ENCODE measurements around the gene RAD17. TPM values are rescaled to one million over a fixed set of nuclear protein-coding genes. Genes with fewer than 3 reads are reported as not detected.
"Not testable (repeated sequence)": the region's sequence is repeated elsewhere in the genome, so short reads cannot be mapped to it uniquely, and the experiment has no call there.

The RAD17 gene, protein sequence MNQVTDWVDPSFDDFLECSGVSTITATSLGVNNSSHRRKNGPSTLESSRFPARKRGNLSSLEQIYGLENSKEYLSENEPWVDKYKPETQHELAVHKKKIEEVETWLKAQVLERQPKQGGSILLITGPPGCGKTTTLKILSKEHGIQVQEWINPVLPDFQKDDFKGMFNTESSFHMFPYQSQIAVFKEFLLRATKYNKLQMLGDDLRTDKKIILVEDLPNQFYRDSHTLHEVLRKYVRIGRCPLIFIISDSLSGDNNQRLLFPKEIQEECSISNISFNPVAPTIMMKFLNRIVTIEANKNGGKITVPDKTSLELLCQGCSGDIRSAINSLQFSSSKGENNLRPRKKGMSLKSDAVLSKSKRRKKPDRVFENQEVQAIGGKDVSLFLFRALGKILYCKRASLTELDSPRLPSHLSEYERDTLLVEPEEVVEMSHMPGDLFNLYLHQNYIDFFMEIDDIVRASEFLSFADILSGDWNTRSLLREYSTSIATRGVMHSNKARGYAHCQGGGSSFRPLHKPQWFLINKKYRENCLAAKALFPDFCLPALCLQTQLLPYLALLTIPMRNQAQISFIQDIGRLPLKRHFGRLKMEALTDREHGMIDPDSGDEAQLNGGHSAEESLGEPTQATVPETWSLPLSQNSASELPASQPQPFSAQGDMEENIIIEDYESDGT
- total RNA-seq (23.3 TPM), polyA plus RNA-seq (10 to 100 TPM; 16.5 to 23.2 (median 18.9) TPM)

DNA sequence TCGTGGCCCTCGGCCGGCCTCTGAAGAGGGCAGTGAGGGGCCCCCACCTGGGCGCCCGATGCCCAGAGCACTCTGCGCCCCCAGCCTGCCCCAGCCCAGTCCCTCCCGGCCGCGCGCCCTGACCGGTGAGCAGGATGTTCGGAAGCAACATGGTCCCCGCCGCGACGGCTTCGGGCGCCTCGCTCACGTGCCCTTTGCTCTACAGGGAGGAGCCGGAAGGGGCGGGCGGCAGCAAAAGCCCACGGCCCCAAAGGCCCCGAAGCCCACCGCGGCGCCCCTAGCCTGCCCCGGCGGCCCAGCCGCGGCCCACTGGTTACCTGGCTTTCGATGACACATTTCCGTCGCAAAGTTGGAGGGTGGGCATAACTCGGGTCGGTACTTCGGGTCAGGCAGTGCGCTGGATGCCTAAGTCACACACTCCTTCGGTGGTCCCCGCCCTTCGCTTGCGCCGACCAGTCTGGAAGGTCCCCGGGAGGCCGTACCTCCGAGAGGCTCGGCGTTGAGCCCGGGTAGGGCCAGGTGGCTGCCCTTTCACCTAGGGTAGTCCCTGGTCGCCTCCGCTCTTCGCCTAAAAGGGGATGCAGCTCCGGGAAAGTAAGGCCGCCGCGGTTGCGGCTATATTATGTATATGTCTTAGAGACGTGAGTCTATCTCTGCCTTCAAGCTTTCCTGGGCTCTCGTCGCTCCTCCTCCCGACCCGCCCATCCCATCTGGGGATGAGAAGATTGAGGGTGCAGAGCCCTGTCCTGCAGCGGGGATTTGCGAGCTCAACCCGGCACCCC lies at the start of gene RAD17, which contains the start of the genes AK6 and TAF9:
TSS of gene RAD17 (plus strand) at position 479 of the 782 bp plus-strand sequence. CDS start 2,391 bp downstream, outside the sequence.
TSS of gene AK6 (minus strand) at position 181 of the 782 bp plus-strand sequence. CDS start at position 151, 30 bp downstream.
TSS of gene TAF9 (minus strand) at position 181 of the 782 bp plus-strand sequence. CDS start 3,783 bp downstream, outside the sequence.
- H3K36me3 Mint-ChIP-seq, result peaks cover 20% of the 10 kb centered on the region
- ATAC-seq (ENCODE audit: low read depth in 2 of 2), result peak; percentile 93 to 94

DNA sequence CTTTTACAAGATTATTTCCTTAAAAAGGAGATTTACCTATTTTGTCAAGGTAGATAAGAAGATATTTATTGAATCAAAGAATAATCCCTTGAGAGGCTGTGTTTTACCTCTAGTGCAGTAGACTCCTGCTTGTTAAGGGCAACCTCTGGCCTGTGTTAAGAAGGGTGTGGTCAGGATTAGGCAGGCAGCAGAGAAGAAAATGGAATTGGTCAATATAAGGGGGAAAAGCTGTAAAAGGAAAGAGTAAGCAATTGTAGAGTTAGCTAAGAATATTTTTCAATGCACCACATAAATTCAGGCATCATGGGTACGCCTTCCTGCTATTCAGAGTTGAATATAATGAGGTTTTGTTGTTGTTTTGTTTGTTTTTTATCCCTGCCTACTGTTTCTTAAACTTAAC lies 43.3 kb upstream of the RAD17 start:
- Mint-ChIP-seq H3K9me3 (peaks cover 0 to 1% (median 0%) of the 10 kb centered on the region in 7 donors), H3K4me3 (no peak overlapping the region), H3K36me3 (peaks cover 11% of the 10 kb centered on the region), H3K4me1 (peaks cover 0 to 5% (median 4%) of the 10 kb centered on the region in 4 donors), H3K27me3 (no peaks in the 10 kb centered on the region), H3K27ac (peak overlapping the region in 1 of 3 donors; percentile 39)
- H3K4me3 ChIP-seq (ENCODE audit: low read depth, low read length), result no peak overlapping the region
- H3K9me3 ChIP-seq (ENCODE audit: control insufficient read depth in 2 of 2, low read length in 2 of 2), result no peaks in the 10 kb centered on the region
- H3K27ac ChIP-seq (ENCODE audit: insufficient read depth, low read length, poor library complexity, severe bottlenecking), result no peak overlapping the region
- H3K27me3 ChIP-seq (ENCODE audit: control insufficient read depth, insufficient read depth, low read length), result no peaks in the 10 kb centered on the region
- H3K4me1 ChIP-seq (ENCODE audit: control insufficient read depth, insufficient read depth, low read length, poor library complexity, severe bottlenecking), result no peaks in the 10 kb centered on the region
- no peak for DNase-seq
- no peaks in the 10 kb centered on the region for H3K36me3 ChIP-seq (ENCODE audit: control insufficient read depth, insufficient read depth, low read length)
- no peak for ATAC-seq (ENCODE audit: low read depth in 2 of 2)

More for the DNA sequence above, at the start of gene RAD17, which contains the start of the genes AK6 and TAF9:
- Histone ChIP-seq H3K9me3 (ENCODE audit: control insufficient read depth in 2 of 2, low read length in 2 of 2) (no peaks in the 10 kb centered on the region), H3K27me3 (ENCODE audit: control insufficient read depth, insufficient read depth, low read length) (no peaks in the 10 kb centered on the region), H3K4me3 (ENCODE audit: low read depth, low read length) (peak within 1 kb of the TSS; percentile 96), H3K4me1 (ENCODE audit: control insufficient read depth, insufficient read depth, low read length, poor library complexity, severe bottlenecking) (peaks cover 33% of the 10 kb centered on the region), H3K27ac (ENCODE audit: insufficient read depth, low read length, poor library complexity, severe bottlenecking) (peak within 1 kb of the TSS; percentile 99), H3K36me3 (ENCODE audit: control insufficient read depth, insufficient read depth, low read length) (peaks cover 22% of the 10 kb centered on the region)
- H3K9me3 Mint-ChIP-seq, result no peaks in the 10 kb centered on the region
- peak within 1 kb of the TSS; percentile 98 to 99 (median 99) for H3K27ac Mint-ChIP-seq
- no peaks in the 10 kb centered on the region for H3K27me3 Mint-ChIP-seq
- peak within 1 kb of the TSS; percentile 95 to 99 (median 97) for H3K4me3 Mint-ChIP-seq
- peak; percentile 87 to 96 (median 95) for DNase-seq
- H3K4me1 Mint-ChIP-seq, result peaks cover 29 to 69% (median 33%) of the 10 kb centered on the region in 4 donors

DNA sequence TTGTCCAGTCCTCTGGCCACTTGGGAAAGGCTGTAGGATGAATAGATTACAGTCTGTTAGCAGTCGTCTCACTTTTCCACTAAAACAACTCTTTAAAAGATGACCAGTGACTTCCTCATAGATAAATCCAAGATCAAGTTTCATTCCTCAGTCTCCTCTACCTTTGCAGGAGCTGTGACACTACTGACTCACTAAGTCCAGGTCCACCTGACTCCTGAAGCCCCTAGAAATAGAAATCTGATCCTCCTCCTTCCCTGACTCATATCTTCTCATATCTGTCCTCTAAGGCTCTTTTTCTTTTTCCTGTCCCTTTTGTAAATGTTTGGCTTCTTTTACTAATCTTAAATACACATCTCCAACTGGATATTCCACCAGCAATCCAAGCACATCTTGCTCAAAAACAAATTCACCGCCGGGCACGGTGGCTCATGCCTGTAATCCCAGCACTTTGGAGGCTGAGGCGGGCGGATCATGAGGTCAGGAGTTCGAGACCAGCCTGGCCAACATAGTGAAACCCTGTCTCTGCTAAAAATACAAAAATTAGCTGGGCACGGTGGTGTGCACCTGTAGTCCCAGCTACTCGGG lies 39.6 kb upstream of the RAD17 start:
- peak overlapping the region in 1 of 3 donors; percentile 72 for H3K27ac Mint-ChIP-seq
- Histone ChIP-seq H3K27ac (ENCODE audit: insufficient read depth, low read length, poor library complexity, severe bottlenecking) (no peak overlapping the region), H3K4me3 (ENCODE audit: low read depth, low read length) (no peak overlapping the region), H3K9me3 (ENCODE audit: control insufficient read depth in 2 of 2, low read length in 2 of 2) (no peaks in the 10 kb centered on the region), H3K27me3 (ENCODE audit: control insufficient read depth, insufficient read depth, low read length) (no peaks in the 10 kb centered on the region), H3K4me1 (ENCODE audit: control insufficient read depth, insufficient read depth, low read length, poor library complexity, severe bottlenecking) (peaks cover 7% of the 10 kb centered on the region), H3K36me3 (ENCODE audit: control insufficient read depth, insufficient read depth, low read length) (no peaks in the 10 kb centered on the region)
- peaks cover 0 to 2% (median 0%) of the 10 kb centered on the region in 7 donors for H3K9me3 Mint-ChIP-seq
- H3K27me3 Mint-ChIP-seq, result peaks cover 5% of the 10 kb centered on the region
- peaks cover 13 to 23% (median 15%) of the 10 kb centered on the region in 4 donors for H3K4me1 Mint-ChIP-seq
- peaks cover 7% of the 10 kb centered on the region for H3K36me3 Mint-ChIP-seq
- H3K4me3 Mint-ChIP-seq, result peak overlapping the region in 1 of 4 donors; percentile 28
- ATAC-seq (ENCODE audit: low read depth in 2 of 2), result no peak
- DNase-seq, result no peak

DNA sequence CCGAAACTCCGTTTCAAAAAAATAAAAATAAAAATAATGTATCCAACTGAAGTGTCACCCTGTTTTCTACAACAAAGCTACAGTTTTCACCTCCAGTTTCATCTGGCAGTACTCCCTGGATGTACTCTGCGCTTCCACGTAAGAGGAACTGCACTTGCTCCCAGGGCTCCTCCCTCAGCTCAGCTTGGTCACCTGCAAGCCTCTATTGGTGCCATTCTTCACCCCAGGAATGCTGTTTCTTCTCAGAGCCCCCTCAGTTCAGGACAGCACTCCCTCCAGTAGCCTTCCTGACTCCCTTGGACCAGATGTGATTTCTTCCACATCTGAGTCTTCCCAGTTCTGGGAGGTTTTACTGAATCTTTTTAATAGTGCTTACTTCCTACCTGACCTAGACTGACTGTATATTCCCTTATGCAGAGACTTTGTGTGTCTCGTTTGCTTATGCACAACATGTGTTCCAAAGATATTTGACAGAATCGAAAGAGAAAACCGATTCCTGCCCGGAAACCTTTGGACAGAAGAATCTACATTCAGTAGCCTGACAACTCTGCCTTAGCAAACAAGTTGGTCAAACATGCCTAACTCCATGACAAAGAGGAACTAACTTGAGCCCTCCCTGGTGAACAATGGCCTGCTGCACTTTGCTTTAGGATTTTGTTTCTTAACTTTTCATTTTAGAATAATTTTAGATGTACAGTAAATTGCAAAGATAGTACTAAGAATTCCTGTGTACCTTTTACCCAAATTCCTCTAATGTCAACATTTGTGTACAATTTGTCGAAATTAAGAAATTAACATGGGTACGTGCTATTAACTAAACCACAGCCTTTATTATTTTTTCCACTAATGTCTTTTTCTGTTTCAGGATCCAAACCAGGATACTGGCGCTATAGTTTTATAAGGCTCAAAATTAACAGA lies 37.8 kb upstream of the RAD17 start:
- Histone ChIP-seq H3K4me1 (ENCODE audit: control insufficient read depth, insufficient read depth, low read length, poor library complexity, severe bottlenecking) (peaks cover 7% of the 10 kb centered on the region), H3K9me3 (ENCODE audit: control insufficient read depth in 2 of 2, low read length in 2 of 2) (no peaks in the 10 kb centered on the region), H3K27ac (ENCODE audit: insufficient read depth, low read length, poor library complexity, severe bottlenecking) (peak overlapping the region; percentile 77), H3K36me3 (ENCODE audit: control insufficient read depth, insufficient read depth, low read length) (no peaks in the 10 kb centered on the region), H3K4me3 (ENCODE audit: low read depth, low read length) (peak overlapping the region; percentile 87), H3K27me3 (ENCODE audit: control insufficient read depth, insufficient read depth, low read length) (no peaks in the 10 kb centered on the region)
- Mint-ChIP-seq H3K27ac (peak overlapping the region; percentile 76 to 98 (median 94)), H3K27me3 (peaks cover 5% of the 10 kb centered on the region), H3K4me3 (peak overlapping the region; percentile 87 to 96 (median 94)), H3K9me3 (peaks cover 0 to 2% (median 0%) of the 10 kb centered on the region in 7 donors), H3K4me1 (peaks cover 13 to 23% (median 18%) of the 10 kb centered on the region in 4 donors), H3K36me3 (peaks cover 7% of the 10 kb centered on the region)
- ATAC-seq (ENCODE audit: low read depth in 2 of 2) (no peak), DNase-seq (peak in 1 of 3 donors; percentile 9)

DNA sequence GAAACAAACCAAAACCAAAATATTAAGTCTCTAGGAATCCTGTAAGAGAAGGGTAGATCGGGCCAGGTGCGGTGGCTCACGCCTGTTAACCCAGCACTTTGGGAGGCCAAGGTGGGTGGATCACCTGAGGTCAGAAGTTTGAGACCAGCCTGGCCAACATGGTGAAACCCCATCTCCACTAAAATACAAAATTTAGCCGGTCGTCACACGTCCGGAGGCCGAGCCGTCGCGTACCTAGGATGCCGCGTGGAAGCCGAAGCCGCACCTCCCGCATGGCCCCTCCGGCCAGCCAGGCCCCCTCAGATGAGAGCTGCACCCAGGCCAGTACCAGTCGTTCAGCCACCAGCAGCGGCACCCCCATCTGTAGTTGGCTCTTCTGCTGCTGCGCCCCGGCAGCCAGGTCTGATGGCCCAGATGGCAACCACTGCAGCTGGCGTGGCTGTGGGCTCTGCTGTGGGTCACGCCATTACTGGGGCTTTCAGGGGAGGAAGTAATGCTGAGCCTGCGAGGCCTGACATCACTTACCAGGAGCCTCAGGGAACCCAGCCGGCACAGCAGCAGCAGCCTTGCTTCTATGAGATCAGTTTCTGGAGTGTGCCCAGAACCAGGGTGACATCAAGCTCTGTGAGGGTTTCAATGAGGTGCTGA lies 35.8 kb upstream of the RAD17 start:
- H3K36me3 Mint-ChIP-seq; H3K4me1 ChIP-seq (ENCODE audit: control insufficient read depth, insufficient read depth, low read length, poor library complexity, severe bottlenecking); H3K9me3 ChIP-seq (ENCODE audit: control insufficient read depth in 2 of 2, low read length in 2 of 2); H3K4me3 ChIP-seq (ENCODE audit: low read depth, low read length); H3K36me3 ChIP-seq (ENCODE audit: control insufficient read depth, insufficient read depth, low read length); DNase-seq; H3K27ac ChIP-seq (ENCODE audit: insufficient read depth, low read length, poor library complexity, severe bottlenecking); H3K27me3 Mint-ChIP-seq; H3K27me3 ChIP-seq (ENCODE audit: control insufficient read depth, insufficient read depth, low read length); ATAC-seq (ENCODE audit: low read depth in 2 of 2); H3K9me3 Mint-ChIP-seq: not testable (repeated sequence)
- H3K27ac Mint-ChIP-seq, result peak overlapping the region in 1 of 3 donors; percentile 56
- peak overlapping the region in 3 of 4 donors; percentile 15 to 47 (median 41) for H3K4me3 Mint-ChIP-seq
- peaks cover 13 to 23% (median 18%) of the 10 kb centered on the region in 4 donors for H3K4me1 Mint-ChIP-seq

DNA sequence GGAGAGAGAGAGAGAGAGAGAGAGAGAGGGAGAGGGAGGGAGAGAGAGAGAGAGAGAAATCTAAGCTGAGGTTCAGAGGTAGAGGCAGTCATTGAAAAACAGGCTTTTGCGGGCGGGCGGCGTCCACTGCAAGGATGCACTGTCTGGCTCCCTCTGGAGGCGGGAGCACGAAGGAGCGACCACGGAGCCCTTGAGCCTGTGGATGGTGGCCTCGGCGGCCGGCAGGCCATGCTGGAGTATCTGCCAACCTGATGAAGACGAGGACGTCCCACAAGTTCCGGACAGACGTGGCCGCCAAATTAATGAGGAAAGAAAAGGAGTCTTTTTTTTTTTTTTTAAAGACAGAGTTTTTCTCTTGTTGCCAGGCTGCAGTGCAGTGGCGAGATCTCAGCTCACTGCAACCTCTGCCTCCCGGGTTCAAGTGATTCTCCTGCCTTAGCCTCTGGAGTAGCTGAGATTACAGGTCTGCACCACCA lies 34.8 kb upstream of the RAD17 start:
- Mint-ChIP-seq H3K27ac (peak overlapping the region; percentile 68 to 91 (median 71)), H3K36me3 (peaks cover 6% of the 10 kb centered on the region), H3K27me3 (peaks cover 5% of the 10 kb centered on the region), H3K9me3 (peaks cover 0 to 3% (median 0%) of the 10 kb centered on the region in 7 donors), H3K4me1 (peaks cover 13 to 23% (median 18%) of the 10 kb centered on the region in 4 donors), H3K4me3 (peak overlapping the region in 2 of 4 donors; percentile 48 to 60)
- Histone ChIP-seq H3K9me3 (ENCODE audit: control insufficient read depth in 2 of 2, low read length in 2 of 2) (no peaks in the 10 kb centered on the region), H3K27me3 (ENCODE audit: control insufficient read depth, insufficient read depth, low read length) (no peaks in the 10 kb centered on the region), H3K36me3 (ENCODE audit: control insufficient read depth, insufficient read depth, low read length) (no peaks in the 10 kb centered on the region), H3K27ac (ENCODE audit: insufficient read depth, low read length, poor library complexity, severe bottlenecking) (peak overlapping the region; percentile 5), H3K4me3 (ENCODE audit: low read depth, low read length) (no peak overlapping the region), H3K4me1 (ENCODE audit: control insufficient read depth, insufficient read depth, low read length, poor library complexity, severe bottlenecking) (peaks cover 7% of the 10 kb centered on the region)
- ATAC-seq (ENCODE audit: low read depth in 2 of 2) (peak; percentile 57 to 64), DNase-seq (peak; percentile 50 to 85 (median 69))

Measured in CD4-positive, CD25-positive, alpha-beta regulatory T cell (primary cell).